CD4-positive, alpha-beta T cell (primary cell): ENCODE measurements around the gene RBM38. TPM values are rescaled to one million over a fixed set of nuclear protein-coding genes. Genes with fewer than 3 reads are reported as not detected.
A peak's percentile ranks its signal among the peaks of the same experiment; 100 is the strongest.
"Not testable (repeated sequence)": the region's sequence is repeated elsewhere in the genome, so short reads cannot be mapped to it uniquely, and the experiment has no call there.

ENCODE experiments used
- ATAC-seq: fragments of 200-7000 bp; cut with Tn5 transposase; one replicate; pipeline ENCODE4 v1.10.0; 2022; ENCODE audit warnings: mild to moderate bottlenecking; ENCODE audit not compliant: poor library complexity
- CTCF ChIA-PET: fragments of 350-600 bp; sonication (Branson Sonifier 250); formaldehyde crosslinking; loops from one replicate; lab custom pipeline; 2021; ENCODE audit warnings: antibody characterized with exemption, inconsistent platforms; lab: Charles Lee
- POLR2A ChIA-PET: fragments of 350-600 bp; sonication (Branson Sonifier 250); formaldehyde crosslinking; loops from one replicate; lab custom pipeline; 2021; ENCODE audit warnings: antibody characterized with exemption, inconsistent platforms; lab: Charles Lee
- DNase-seq, 14 experiments: peaks; one replicate each; pipeline ENCODE4 v3.0.0-alpha.2; 2013 to 2020; ENCODE audit warnings: mixed read lengths in 2 of 14
- H3K27ac ChIP-seq, 2 donors: one replicate each; pipeline versions ENCODE4 v1.5.1 to v1.7.0; 2013; ENCODE audit warnings: low read length in 2 of 2, low read depth in 1 of 2, mild to moderate bottlenecking in 1 of 2
- H3K27me3 ChIP-seq, 2 experiments: 1 replicate in 1 of 2; 2 replicates in 1 of 2; pipeline versions ENCODE4 v1.6.1 to v1.7.0; 2013; ENCODE audit warnings: low read length in 2 of 2, control low read depth in 1 of 2, mild to moderate bottlenecking in 1 of 2, moderate library complexity in 1 of 2; ENCODE audit not compliant: insufficient read depth in 2 of 2, control insufficient read depth in 1 of 2
- H3K36me3 ChIP-seq: one replicate; pipeline ENCODE4 v1.6.1; 2013; ENCODE audit warnings: low read length, control low read depth; ENCODE audit not compliant: insufficient read depth
- H3K4me1 ChIP-seq: one replicate; pipeline ENCODE4 v1.6.1; 2013; ENCODE audit warnings: low read length, control low read depth; ENCODE audit not compliant: insufficient read depth
- H3K4me3 ChIP-seq: one replicate; pipeline ENCODE4 v1.5.1; 2013; ENCODE audit warnings: mild to moderate bottlenecking, low read length, moderate library complexity
- H3K9me3 ChIP-seq, 2 experiments: 1 replicate in 1 of 2; 2 replicates in 1 of 2; pipeline versions ENCODE4 v1.6.1 to v1.7.0; 2013; ENCODE audit warnings: low read length in 2 of 2, mild to moderate bottlenecking in 2 of 2, control low read depth in 1 of 2, moderate library complexity in 1 of 2; ENCODE audit not compliant: control insufficient read depth in 1 of 2, insufficient read depth in 1 of 2
- H3K27ac Mint-ChIP-seq: one replicate; pipeline ENCODE4 v1.8.0; 2020; ENCODE audit warnings: mixed read lengths
- H3K27me3 Mint-ChIP-seq: one replicate; pipeline ENCODE4 v1.8.0; 2021; ENCODE audit warnings: mixed read lengths
- H3K36me3 Mint-ChIP-seq: one replicate; pipeline ENCODE4 v1.8.0; 2021; ENCODE audit warnings: low read depth, mixed read lengths
- H3K4me1 Mint-ChIP-seq: one replicate; pipeline ENCODE4 v1.8.0; 2021; ENCODE audit warnings: low read depth, mixed read lengths
- H3K4me3 Mint-ChIP-seq: one replicate; pipeline ENCODE4 v1.8.0; 2020; ENCODE audit warnings: mild to moderate bottlenecking, mixed read lengths
- H3K9me3 Mint-ChIP-seq: one replicate; pipeline ENCODE4 v1.8.0; 2020; ENCODE audit warnings: mixed read lengths
- CTCF ChIP-seq: fragments of 200-600 bp; IDR thresholded peaks from one replicate; pipeline ENCODE4 v1.8.0; 2022; ENCODE audit warnings: antibody characterized with exemption, mild to moderate bottlenecking
- intact Hi-C, 2 experiments: fragments of 100-400 bp; cut with DNase I in 1 of 2; cut with micrococcal nuclease in 1 of 2; formaldehyde crosslinking; loops; one replicate each; pipeline versions ENCODE4 v1.15.1 to v1.9.0; 2023 to 2025; cut with DNase I, micrococcal nuclease
- total RNA-seq, 174 experiments: library from RNA in 2 of 174; stranded (reverse) in 2 of 174; gene quantifications; one replicate each; pipeline ENCODE4 v1.2.3 and lab custom pipeline; 2021 to 2026

The RBM38 gene
- total RNA-seq, 2 experiments from 2014 or later = 604 to 645 TPM

GRCh38 chr20:57417051-57417689 is 26.0 kb downstream of the RBM38 start:
- ATAC-seq = no peak
- no peak overlapping the region for H3K27ac ChIP-seq
- H3K4me1 Mint-ChIP-seq = peaks cover 11% of the 10 kb centered on the region
- no peaks in the 10 kb centered on the region for H3K27me3 ChIP-seq
- no peaks in the 10 kb centered on the region for H3K9me3 Mint-ChIP-seq
- intact Hi-C loops = no loop called here
- no peaks in the 10 kb centered on the region for H3K9me3 ChIP-seq
- no peak overlapping the region for H3K4me3 Mint-ChIP-seq
- TF ChIP-seq CTCF = no peak
- CTCF ChIA-PET = no interaction called here
- no peak for DNase-seq
- POLR2A ChIA-PET = interaction anchor here (1.2 to 4.3 kb wide), 2 partner anchors 18 to 27 kb away, joined by 3 to 21 read pairs; no protein-coding TSS in a partner anchor
- no peaks in the 10 kb centered on the region for H3K36me3 ChIP-seq
- no peaks in the 10 kb centered on the region for H3K36me3 Mint-ChIP-seq
- H3K27me3 Mint-ChIP-seq = no peaks in the 10 kb centered on the region
- peaks cover 8% of the 10 kb centered on the region for H3K4me1 ChIP-seq
- H3K4me3 ChIP-seq = no peak overlapping the region
- no peak overlapping the region for H3K27ac Mint-ChIP-seq

- H3K9me3 Mint-ChIP-seq = no peaks in the 10 kb centered on the region
- POLR2A ChIA-PET = interaction anchor here (0.8 to 4.3 kb wide), 3 partner anchors 17 to 28 kb away, joined by 3 to 21 read pairs (median 3); no protein-coding TSS in a partner anchor
- Histone ChIP-seq H3K9me3 (no peaks in the 10 kb centered on the region), H3K27me3 (no peaks in the 10 kb centered on the region), H3K27ac (no peak overlapping the region), H3K4me3 (no peak overlapping the region), H3K4me1 (peaks cover 4% of the 10 kb centered on the region), H3K36me3 (no peaks in the 10 kb centered on the region)
- DNase-seq (no peak), ATAC-seq (no peak)
- H3K4me1 Mint-ChIP-seq = peaks cover 11% of the 10 kb centered on the region
- no peak for TF ChIP-seq CTCF
- intact Hi-C loops = no loop called here
- no peaks in the 10 kb centered on the region for H3K36me3 Mint-ChIP-seq
- CTCF ChIA-PET = interaction anchor here (0.8 kb wide), 1 partner anchor 17 kb away, joined by 3 read pairs; no protein-coding TSS in a partner anchor
- H3K27me3 Mint-ChIP-seq = no peaks in the 10 kb centered on the region
- H3K27ac Mint-ChIP-seq = peak overlapping the region; percentile 28
- H3K4me3 Mint-ChIP-seq = no peak overlapping the region
These were observed 26.9 kb downstream of the RBM38 start for GRCh38 chr20:57417830-57418780.

GRCh38 chr20:57419479-57419878 is 28.3 kb downstream of the RBM38 start:
- intact Hi-C loops, H3K36me3 Mint-ChIP-seq, H3K27ac Mint-ChIP-seq, H3K9me3 ChIP-seq, ATAC-seq, H3K36me3 ChIP-seq, H3K9me3 Mint-ChIP-seq, DNase-seq, H3K4me3 ChIP-seq, H3K4me3 Mint-ChIP-seq, H3K27me3 Mint-ChIP-seq, H3K27me3 ChIP-seq, CTCF ChIA-PET, H3K27ac ChIP-seq: not testable (repeated sequence)
- POLR2A ChIA-PET = interaction anchor here (4.3 kb wide), 1 partner anchor 21 kb away, joined by 21 read pairs; no protein-coding TSS in a partner anchor
- peaks cover 17% of the 10 kb centered on the region for H3K4me1 Mint-ChIP-seq
- H3K4me1 ChIP-seq = peaks cover 11% of the 10 kb centered on the region
